OCI-LY3 (cell line): Measurements from ENCODE around the gene BPIFB6.

Experiments used
- EZH2phosphoT487 ChIP-seq: fragments of 200-600 bp; shearing (Covaris generic); IDR thresholded peaks from 2 replicates; pipeline ENCODE4 v1.6.1; 2018; ENCODE audit warnings: antibody characterized with exemption, mixed run types, low read depth
- TF ChIP-seq, protein P1 (sequence below): fragments of 200-600, 300-600 bp; sonication (generic); IDR thresholded peaks from 2 replicates; pipeline ENCODE4 v1.5.1; 2014; ENCODE audit warnings: antibody characterized with exemption, low read length, low read depth

DNA sequence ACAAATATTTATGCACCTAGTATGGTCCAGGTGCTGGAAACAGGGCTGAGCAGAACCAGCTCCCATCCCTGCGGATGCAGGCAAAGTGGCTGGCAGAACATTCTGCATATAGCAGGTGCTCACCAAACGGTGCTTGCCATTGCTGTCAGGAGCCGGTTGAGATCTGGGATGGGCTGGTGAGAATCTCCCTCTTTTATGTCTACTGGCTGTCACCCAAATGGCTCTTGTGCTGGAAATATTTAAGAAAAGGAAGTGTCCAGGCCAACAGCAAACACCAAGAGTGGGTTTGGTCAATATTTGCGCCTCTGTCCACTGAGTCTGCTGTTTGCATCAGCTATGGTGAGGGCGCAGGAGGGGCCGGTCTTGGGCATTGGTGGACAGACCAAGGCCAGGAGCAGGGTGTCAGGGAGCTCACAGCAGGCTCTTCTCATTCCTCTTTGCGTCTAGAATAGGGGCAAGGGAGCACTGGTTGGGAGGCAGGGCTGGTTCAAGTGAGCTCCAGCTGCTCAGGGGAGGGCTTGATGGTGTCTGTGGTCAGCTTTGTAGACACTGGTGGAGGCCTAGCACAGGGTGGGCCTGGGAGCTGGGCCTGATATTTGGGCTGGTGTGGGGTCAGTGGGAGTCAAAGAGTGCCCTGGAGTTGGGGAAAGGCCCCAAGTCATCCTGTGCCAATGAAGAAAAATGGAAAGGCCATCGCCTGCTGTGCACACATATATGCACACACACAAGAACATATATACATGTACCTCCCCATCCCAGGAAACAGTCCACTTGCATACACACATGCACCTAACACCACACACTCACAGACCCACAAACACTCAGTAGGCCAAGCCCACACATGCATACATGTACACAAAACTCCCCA, 25.3 kb upstream of the BPIFB6 start:
- TF ChIP-seq, protein P1, sequence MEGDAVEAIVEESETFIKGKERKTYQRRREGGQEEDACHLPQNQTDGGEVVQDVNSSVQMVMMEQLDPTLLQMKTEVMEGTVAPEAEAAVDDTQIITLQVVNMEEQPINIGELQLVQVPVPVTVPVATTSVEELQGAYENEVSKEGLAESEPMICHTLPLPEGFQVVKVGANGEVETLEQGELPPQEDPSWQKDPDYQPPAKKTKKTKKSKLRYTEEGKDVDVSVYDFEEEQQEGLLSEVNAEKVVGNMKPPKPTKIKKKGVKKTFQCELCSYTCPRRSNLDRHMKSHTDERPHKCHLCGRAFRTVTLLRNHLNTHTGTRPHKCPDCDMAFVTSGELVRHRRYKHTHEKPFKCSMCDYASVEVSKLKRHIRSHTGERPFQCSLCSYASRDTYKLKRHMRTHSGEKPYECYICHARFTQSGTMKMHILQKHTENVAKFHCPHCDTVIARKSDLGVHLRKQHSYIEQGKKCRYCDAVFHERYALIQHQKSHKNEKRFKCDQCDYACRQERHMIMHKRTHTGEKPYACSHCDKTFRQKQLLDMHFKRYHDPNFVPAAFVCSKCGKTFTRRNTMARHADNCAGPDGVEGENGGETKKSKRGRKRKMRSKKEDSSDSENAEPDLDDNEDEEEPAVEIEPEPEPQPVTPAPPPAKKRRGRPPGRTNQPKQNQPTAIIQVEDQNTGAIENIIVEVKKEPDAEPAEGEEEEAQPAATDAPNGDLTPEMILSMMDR = no peak
- no peak for TF ChIP-seq EZH2phosphoT487
